H1 (cell line): ENCODE data around the gene ANKRD2.

Experiments used
- CBX8 ChIP-seq: fragments of 300-800, 300-1000 bp; sonication (generic); IDR thresholded peaks from 2 replicates; pipeline ENCODE4 v1.7.1; 2016; ENCODE audit warnings: low read depth, low read length, borderline replicate concordance
- CHD7 ChIP-seq: fragments of 300-600 bp; sonication (generic); IDR thresholded peaks from 2 replicates; pipeline ENCODE4 v1.7.1; 2012; ENCODE audit warnings: low read length, moderate library complexity, mild to moderate bottlenecking, inconsistent platforms; ENCODE audit not compliant: insufficient replicate concordance
- EP300 ChIP-seq, 2 experiments: IDR thresholded peaks; 1 replicate in 1 of 2; 2 replicates in 1 of 2; pipeline ENCODE4 v1.6.1; 2011 to 2012; ENCODE audit warnings: low read depth in 2 of 2, low read length in 2 of 2, mild to moderate bottlenecking in 2 of 2, borderline replicate concordance in 1 of 2, inconsistent platforms in 1 of 2, moderate library complexity in 1 of 2
- EZH2 ChIP-seq: fragments of 200-600 bp; sonication (generic); IDR thresholded peaks from 2 replicates; pipeline ENCODE4 v1.7.1; 2012; ENCODE audit warnings: low read depth, mild to moderate bottlenecking, moderate library complexity, low read length, inconsistent platforms; ENCODE audit not compliant: severe bottlenecking
- HDAC6 ChIP-seq: IDR thresholded peaks from one replicate; pipeline ENCODE4 v1.7.1; 2012; ENCODE audit warnings: low read depth, mild to moderate bottlenecking, inconsistent platforms, low read length, moderate library complexity
- POLR2A ChIP-seq, 2 experiments: IDR thresholded peaks; 1 replicate in 1 of 2; 2 replicates in 1 of 2; pipeline ENCODE4 v1.6.1; 2011; ENCODE audit warnings: low read depth in 2 of 2, low read length in 2 of 2, mild to moderate bottlenecking in 2 of 2; ENCODE audit errors: control extremely low read depth in 1 of 2
- RAD21 ChIP-seq, 2 experiments: IDR thresholded peaks in 1 of 2; conservative IDR thresholded peaks in 1 of 2; 2 replicates each; pipeline ENCODE4 v1.6.1; 2011; ENCODE audit warnings: low read depth in 2 of 2, low read length in 2 of 2, improper control_type of control experiment in 1 of 2, inconsistent platforms in 1 of 2, mild to moderate bottlenecking in 1 of 2, moderate library complexity in 1 of 2
- SAP30 ChIP-seq: fragments of 300-600 bp; sonication (generic); IDR thresholded peaks from 2 replicates; pipeline ENCODE4 v1.7.1; 2012; ENCODE audit warnings: low read length, moderate library complexity, mild to moderate bottlenecking, inconsistent platforms; ENCODE audit not compliant: insufficient read depth, insufficient replicate concordance
- TF ChIP-seq, protein P1 (sequence below), 3 experiments: IDR thresholded peaks; 1 replicate in 2 of 3; 2 replicates in 1 of 3; pipeline versions ENCODE4 v1.5.1 to v1.6.1; 2011; ENCODE audit warnings: low read length in 3 of 3, mild to moderate bottlenecking in 3 of 3, inconsistent platforms in 2 of 3, low read depth in 1 of 3, moderate library complexity in 1 of 3; ENCODE audit not compliant: insufficient read depth in 1 of 3; ENCODE audit errors: control extremely low read depth in 1 of 3

- no peak for TF ChIP-seq EZH2
- TF ChIP-seq, protein P1, sequence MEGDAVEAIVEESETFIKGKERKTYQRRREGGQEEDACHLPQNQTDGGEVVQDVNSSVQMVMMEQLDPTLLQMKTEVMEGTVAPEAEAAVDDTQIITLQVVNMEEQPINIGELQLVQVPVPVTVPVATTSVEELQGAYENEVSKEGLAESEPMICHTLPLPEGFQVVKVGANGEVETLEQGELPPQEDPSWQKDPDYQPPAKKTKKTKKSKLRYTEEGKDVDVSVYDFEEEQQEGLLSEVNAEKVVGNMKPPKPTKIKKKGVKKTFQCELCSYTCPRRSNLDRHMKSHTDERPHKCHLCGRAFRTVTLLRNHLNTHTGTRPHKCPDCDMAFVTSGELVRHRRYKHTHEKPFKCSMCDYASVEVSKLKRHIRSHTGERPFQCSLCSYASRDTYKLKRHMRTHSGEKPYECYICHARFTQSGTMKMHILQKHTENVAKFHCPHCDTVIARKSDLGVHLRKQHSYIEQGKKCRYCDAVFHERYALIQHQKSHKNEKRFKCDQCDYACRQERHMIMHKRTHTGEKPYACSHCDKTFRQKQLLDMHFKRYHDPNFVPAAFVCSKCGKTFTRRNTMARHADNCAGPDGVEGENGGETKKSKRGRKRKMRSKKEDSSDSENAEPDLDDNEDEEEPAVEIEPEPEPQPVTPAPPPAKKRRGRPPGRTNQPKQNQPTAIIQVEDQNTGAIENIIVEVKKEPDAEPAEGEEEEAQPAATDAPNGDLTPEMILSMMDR (IDR thresholded peaks at IDR 0.05; ENCODE audit: control extremely low read depth in 1 of 3, insufficient read depth in 1 of 3, low read depth in 1 of 3, low read length in 3 of 3) = peak; percentile 96 to 99 (median 98)
- no peak for TF ChIP-seq EP300 (IDR thresholded peaks at IDR 0.05; ENCODE audit: borderline replicate concordance in 1 of 2, low read depth in 2 of 2, low read length in 2 of 2)
- TF ChIP-seq CBX8 = no peak
- TF ChIP-seq CHD7 = no peak
- no peak for TF ChIP-seq POLR2A (IDR thresholded peaks at IDR 0.05; ENCODE audit: control extremely low read depth in 1 of 2, low read depth in 2 of 2, low read length in 2 of 2)
- TF ChIP-seq HDAC6 = no peak
- peak; percentile 82 to 89 for TF ChIP-seq RAD21 (IDR thresholded peaks at IDR 0.05 in 1 of 2, conservative IDR thresholded peaks at IDR 0.05 in 1 of 2; ENCODE audit: low read depth in 2 of 2, low read length in 2 of 2)
- no peak for TF ChIP-seq SAP30
Observed at GRCh38 chr10:97572214-97572989, at the start of gene ANKRD2.
